ENCODE results near the gene PSEN2. TPM values are rescaled to one million over a fixed set of nuclear protein-coding genes. Genes with fewer than 3 reads are reported as not detected.

Gene PSEN2
- total RNA-seq, 4 donors from 2014 or later = 8.3 to 23.5 (median 17.8) TPM

DNA sequence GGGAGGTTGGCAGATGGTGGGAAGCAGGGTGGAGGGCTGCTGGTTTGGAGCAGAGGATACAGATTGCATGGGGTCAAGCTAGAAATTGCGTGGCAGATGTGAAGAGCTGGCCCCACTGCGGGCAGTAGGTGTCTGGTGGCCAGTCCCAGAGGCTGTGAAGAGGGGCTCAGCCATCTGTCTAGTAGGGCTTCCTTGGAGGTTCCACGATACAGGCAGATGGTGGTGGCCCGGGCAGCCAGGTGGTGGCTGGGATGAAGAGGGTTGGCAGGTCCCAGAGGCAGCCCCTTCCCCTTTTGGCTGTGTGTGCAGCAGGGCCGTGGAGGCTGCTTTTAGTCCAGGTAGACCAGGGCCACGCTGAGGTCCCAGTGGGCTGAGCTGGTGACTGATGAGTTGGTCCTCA, 16.6 kb downstream of the PSEN2 start:
- H3K27me3 ChIP-seq = no peaks in the 10 kb centered on the region
- no peak overlapping the region for H3K27ac ChIP-seq
- H3K4me3 ChIP-seq = no peak overlapping the region
- TF ChIP-seq POLR2A (IDR thresholded peaks at IDR 0.05) = no peak
- TF ChIP-seq CTCF (IDR thresholded peaks at IDR 0.05) = no peak
- intact Hi-C loops (cut with DNase I) = no loop called here
- H3K36me3 ChIP-seq = peaks cover 0 to 60% (median 8%) of the 10 kb centered on the region in 3 donors
- WGBS, 2 donors = 96 to 97% methylated on average over 3 to 4 of the region's 6 CpGs
- peaks cover 16 to 51% (median 24%) of the 10 kb centered on the region in 3 donors for H3K4me1 ChIP-seq
- DNase-seq = no peak
- H3K9me3 ChIP-seq = no peaks in the 10 kb centered on the region

DNA sequence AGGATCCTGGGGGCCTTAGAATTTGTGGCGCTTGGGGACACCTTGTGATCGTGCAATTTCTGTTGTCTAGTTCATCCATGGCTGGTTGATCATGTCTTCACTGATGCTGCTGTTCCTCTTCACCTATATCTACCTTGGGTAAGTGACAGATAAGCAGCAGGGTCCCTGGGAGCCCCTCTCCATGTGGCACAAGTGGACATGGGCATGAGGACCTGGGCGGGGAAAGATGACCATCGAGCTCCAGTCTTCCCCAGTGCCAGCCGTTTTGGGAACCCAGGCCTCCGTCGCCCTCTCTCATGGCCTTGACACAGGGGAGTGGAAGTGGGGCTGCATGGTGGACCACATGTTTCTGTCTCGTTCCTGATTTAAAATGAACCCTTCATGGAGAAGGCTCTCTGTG, 17.6 kb downstream of the PSEN2 start:
- WGBS, 2 donors = 96% methylated on average over 3 to 7 of the region's 8 CpGs
- no peak overlapping the region for H3K4me3 ChIP-seq
- H3K4me1 ChIP-seq = peaks cover 15 to 47% (median 17%) of the 10 kb centered on the region in 3 donors
- intact Hi-C loops (cut with DNase I) = no loop called here
- no peak for DNase-seq
- H3K36me3 ChIP-seq = peaks cover 0 to 68% (median 8%) of the 10 kb centered on the region in 3 donors
- TF ChIP-seq POLR2A (IDR thresholded peaks at IDR 0.05) (no peak), CTCF (IDR thresholded peaks at IDR 0.05) (no peak)
- no peak overlapping the region for H3K27ac ChIP-seq
- H3K27me3 ChIP-seq = no peaks in the 10 kb centered on the region
- H3K9me3 ChIP-seq = no peaks in the 10 kb centered on the region

GRCh38 chr1:226888816-226889215, 18.4 kb downstream of the PSEN2 start:
- no peak for DNase-seq
- Histone ChIP-seq H3K4me1 (peaks cover 7 to 39% (median 9%) of the 10 kb centered on the region in 3 donors), H3K36me3 (peaks cover 0 to 70% (median 8%) of the 10 kb centered on the region in 3 donors), H3K9me3 (no peaks in the 10 kb centered on the region), H3K27ac (no peak overlapping the region), H3K27me3 (no peaks in the 10 kb centered on the region), H3K4me3 (no peak overlapping the region)
- TF ChIP-seq CTCF (IDR thresholded peaks at IDR 0.05) = no peak
- TF ChIP-seq POLR2A (IDR thresholded peaks at IDR 0.05) = no peak
- WGBS, 2 donors = 100% methylated on average over 2 of the region's 8 CpGs
- intact Hi-C loops (cut with DNase I) = no loop called here

DNA sequence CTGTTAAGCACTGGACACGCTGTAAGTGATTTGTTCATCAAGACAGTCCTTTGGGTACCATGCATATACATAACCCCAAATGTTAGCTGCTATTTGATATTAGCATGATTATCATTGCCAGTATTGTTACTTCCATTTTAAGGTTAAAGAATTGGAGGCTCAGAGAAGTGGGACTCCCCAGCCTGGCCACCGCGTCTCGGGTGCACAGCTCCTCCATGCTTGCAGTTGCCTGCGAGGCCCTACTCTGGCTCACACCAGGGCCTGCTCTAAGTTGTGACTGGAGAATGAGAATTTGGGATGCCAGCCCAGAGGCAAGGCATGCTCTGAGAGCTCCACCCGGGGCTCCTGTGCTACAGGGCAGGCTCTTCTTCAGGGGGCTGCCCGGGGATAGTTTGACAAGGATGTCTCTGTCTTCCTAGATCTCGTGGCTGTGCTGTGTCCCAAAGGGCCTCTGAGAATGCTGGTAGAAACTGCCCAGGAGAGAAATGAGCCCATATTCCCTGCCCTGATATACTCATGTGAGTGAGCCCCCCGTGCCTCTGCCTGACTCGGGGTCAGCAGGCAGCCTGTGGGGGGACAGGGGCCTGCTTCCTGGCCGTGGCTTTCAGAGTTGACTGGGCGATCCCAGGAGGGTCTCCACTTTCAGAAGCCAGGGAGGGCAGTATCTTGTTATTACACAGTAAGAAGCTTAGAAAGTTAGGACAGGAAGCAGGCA, 19.4 kb downstream of the PSEN2 start:
- Histone ChIP-seq H3K27ac (no peak overlapping the region), H3K9me3 (no peaks in the 10 kb centered on the region), H3K4me3 (no peak overlapping the region), H3K27me3 (no peaks in the 10 kb centered on the region), H3K36me3 (peaks cover 0 to 80% (median 8%) of the 10 kb centered on the region in 3 donors), H3K4me1 (peaks cover 3 to 31% (median 4%) of the 10 kb centered on the region in 3 donors)
- TF ChIP-seq POLR2A (IDR thresholded peaks at IDR 0.05) (no peak), CTCF (IDR thresholded peaks at IDR 0.05) (no peak)
- intact Hi-C loops (cut with DNase I) = no loop called here
- WGBS, 2 donors = 87 to 91% methylated on average over 5 of the region's 12 CpGs
- DNase-seq = no peak

DNA sequence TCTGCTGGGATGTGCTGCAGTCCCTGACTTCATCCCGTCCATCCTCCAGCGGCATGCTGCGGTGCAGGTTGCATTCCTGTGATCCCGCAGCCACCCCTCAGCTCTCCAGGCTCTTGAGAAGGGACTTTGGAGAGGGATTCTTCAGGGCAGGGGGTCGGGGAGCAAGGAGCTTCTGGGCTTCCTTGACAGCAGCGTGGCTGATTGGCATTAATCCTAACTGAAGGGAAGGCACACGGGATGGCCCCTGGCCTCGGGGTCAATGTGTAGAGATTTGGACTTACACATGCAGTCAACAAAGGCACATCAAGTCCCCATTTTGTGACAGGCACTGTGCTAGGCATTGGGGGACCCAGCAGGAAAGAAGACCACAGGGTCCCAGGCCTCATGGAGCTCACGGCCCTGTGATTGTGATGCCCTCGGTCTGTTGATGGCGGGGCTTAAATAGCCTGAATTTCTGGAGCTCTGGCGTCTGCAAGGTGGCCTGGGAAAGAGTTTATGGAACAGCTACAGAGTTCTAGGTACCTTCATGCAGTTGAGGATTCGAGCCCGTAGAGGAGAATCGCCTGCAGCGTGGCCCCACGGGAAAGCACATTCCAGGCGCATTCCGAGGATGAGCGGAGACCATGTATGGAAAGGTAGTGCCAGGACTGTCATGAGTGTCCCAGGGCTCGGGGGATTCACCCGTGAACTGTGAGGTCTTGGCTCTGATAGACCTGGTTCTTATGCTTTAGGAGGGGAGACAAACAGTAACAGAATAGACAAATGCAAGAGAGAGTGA, 20.1 kb downstream of the PSEN2 start:
- H3K4me1 ChIP-seq = peaks cover 0 to 31% (median 0%) of the 10 kb centered on the region in 3 donors
- no peaks in the 10 kb centered on the region for H3K27me3 ChIP-seq
- 86 to 91% methylated on average over 15 to 16 of the region's 22 CpGs for WGBS, 2 donors
- no peak overlapping the region for H3K4me3 ChIP-seq
- no peak for DNase-seq
- H3K9me3 ChIP-seq = no peaks in the 10 kb centered on the region
- TF ChIP-seq POLR2A (IDR thresholded peaks at IDR 0.05) (no peak), CTCF (IDR thresholded peaks at IDR 0.05) (no peak)
- intact Hi-C loops (cut with DNase I) = no loop called here
- H3K36me3 ChIP-seq = peaks cover 0 to 87% (median 8%) of the 10 kb centered on the region in 3 donors
- no peak overlapping the region for H3K27ac ChIP-seq
